Cardiac fibroblast (primary cell): ENCODE measurements around the gene PCDH9.

Experiments used
- DNase-seq, 2 donors: peaks; one replicate each; pipeline versions ENCODE4 v3.0.0 to v3.0.0-alpha.2; 2010; ENCODE audit warnings: low read depth in 2 of 2
- H3K4me3 ChIP-seq, 2 donors: replicated peaks in 1 of 2; 1 replicate in 1 of 2; 2 replicates in 1 of 2; pipeline ENCODE4 v1.5.1; 2011; ENCODE audit warnings: low read depth in 2 of 2, low read length in 2 of 2, mild to moderate bottlenecking in 2 of 2, moderate library complexity in 1 of 2
- CTCF ChIP-seq: IDR thresholded peaks from one replicate; pipeline ENCODE4 v1.5.1; 2011; ENCODE audit warnings: low read depth, mild to moderate bottlenecking, low read length, inconsistent platforms

PCDH9 gene

GRCh38 chr13:67077132-67077531 is 153.0 kb downstream of the PCDH9 start:
- no peak for DNase-seq
- no peak for TF ChIP-seq CTCF
- no peak overlapping the region for H3K4me3 ChIP-seq

DNA sequence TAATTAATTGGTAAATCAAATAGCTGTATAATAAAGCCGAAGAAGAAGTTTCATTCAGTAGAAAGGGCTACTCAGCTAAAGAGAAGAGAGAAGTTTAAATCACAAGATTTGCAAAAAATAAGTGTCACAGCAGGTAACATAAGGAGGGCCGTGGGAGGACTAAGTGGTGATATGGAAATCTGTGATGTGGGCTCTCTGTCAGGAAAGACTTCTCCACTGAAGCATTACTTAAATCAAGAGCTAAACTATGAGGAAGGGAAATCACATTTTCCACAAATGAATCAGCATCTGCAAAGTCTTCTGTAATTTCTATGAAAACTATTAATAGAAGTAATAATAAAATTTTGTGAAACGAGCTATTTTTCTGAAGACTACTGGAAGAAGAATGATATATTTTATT is 153.8 kb downstream of the PCDH9 start:
- TF ChIP-seq CTCF, result no peak
- H3K4me3 ChIP-seq, result no peak overlapping the region
- peak in 1 of 2 donors; percentile 57 for DNase-seq

GRCh38 chr13:67075239-67075638 is 154.9 kb downstream of the PCDH9 start:
- H3K4me3 ChIP-seq, result no peak overlapping the region
- peak; percentile 71 for DNase-seq
- peak; percentile 38 for TF ChIP-seq CTCF

- H3K4me3 ChIP-seq, result no peak overlapping the region
- no peak for TF ChIP-seq CTCF
- no peak for DNase-seq
Measured at GRCh38 chr13:67071918-67072598, 158.1 kb downstream of the PCDH9 start.

- TF ChIP-seq CTCF, result no peak
- H3K4me3 ChIP-seq, result no peak overlapping the region
Measured at GRCh38 chr13:67070306-67070705, 159.8 kb downstream of the PCDH9 start.

GRCh38 chr13:67069117-67069767 is 160.9 kb downstream of the PCDH9 start:
- H3K4me3 ChIP-seq, result no peak overlapping the region
- DNase-seq, result peak in 1 of 2 donors; percentile 10
- TF ChIP-seq CTCF, result no peak

More at GRCh38 chr13:67070306-67070705, 159.8 kb downstream of the PCDH9 start:
- no peak for DNase-seq

GRCh38 chr13:67064920-67065319 is 165.2 kb downstream of the PCDH9 start:
- no peak for DNase-seq
- no peak for TF ChIP-seq CTCF

More at GRCh38 chr13:67064920-67065319, 165.2 kb downstream of the PCDH9 start:
- no peak overlapping the region for H3K4me3 ChIP-seq
